ENCODE results near the gene ATP4B.

Gene ATP4B

GRCh38 chr13:113664751-113665596, 7.0 kb upstream of the ATP4B start:
- H3K27ac ChIP-seq (ENCODE audit: low read depth, low read length, poor library complexity, severe bottlenecking) = no peak overlapping the region
- H3F3A ChIP-seq (ENCODE audit: insufficient read depth, low read length) = no peaks in the 10 kb centered on the region
- H3K4me1 ChIP-seq (ENCODE audit: insufficient read depth, low read length, severe bottlenecking) = no peaks in the 10 kb centered on the region
- H3K27me3 ChIP-seq (ENCODE audit: insufficient read depth, low read length) = no peaks in the 10 kb centered on the region; the same call in 1 of the 2 replicates
- no peak overlapping the region for H3K9ac ChIP-seq (ENCODE audit: low read length)
- H3K9me3 ChIP-seq (ENCODE audit: low read length) = peaks cover 15% of the 10 kb centered on the region; the same call in 1 of the 2 replicates
- H2AFZ ChIP-seq (ENCODE audit: low read length) = no peak overlapping the region
- H3K4me2 ChIP-seq (ENCODE audit: low read length) = no peak overlapping the region
- H3K4me3 ChIP-seq (ENCODE audit: low read depth, low read length, poor library complexity, severe bottlenecking) = no peak overlapping the region
- H4K20me1 ChIP-seq (ENCODE audit: insufficient read depth, low read length) = no peaks in the 10 kb centered on the region
- TF ChIP-seq, protein P1, sequence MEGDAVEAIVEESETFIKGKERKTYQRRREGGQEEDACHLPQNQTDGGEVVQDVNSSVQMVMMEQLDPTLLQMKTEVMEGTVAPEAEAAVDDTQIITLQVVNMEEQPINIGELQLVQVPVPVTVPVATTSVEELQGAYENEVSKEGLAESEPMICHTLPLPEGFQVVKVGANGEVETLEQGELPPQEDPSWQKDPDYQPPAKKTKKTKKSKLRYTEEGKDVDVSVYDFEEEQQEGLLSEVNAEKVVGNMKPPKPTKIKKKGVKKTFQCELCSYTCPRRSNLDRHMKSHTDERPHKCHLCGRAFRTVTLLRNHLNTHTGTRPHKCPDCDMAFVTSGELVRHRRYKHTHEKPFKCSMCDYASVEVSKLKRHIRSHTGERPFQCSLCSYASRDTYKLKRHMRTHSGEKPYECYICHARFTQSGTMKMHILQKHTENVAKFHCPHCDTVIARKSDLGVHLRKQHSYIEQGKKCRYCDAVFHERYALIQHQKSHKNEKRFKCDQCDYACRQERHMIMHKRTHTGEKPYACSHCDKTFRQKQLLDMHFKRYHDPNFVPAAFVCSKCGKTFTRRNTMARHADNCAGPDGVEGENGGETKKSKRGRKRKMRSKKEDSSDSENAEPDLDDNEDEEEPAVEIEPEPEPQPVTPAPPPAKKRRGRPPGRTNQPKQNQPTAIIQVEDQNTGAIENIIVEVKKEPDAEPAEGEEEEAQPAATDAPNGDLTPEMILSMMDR (IDR thresholded peaks at IDR 0.05; ENCODE audit: low read length) = no peak
- TF ChIP-seq EZH2 (IDR thresholded peaks at IDR 0.05; ENCODE audit: borderline replicate concordance, low read length) = no peak
- H3K79me2 ChIP-seq (ENCODE audit: insufficient read depth, low read length) = no peaks in the 10 kb centered on the region
- H3K36me3 ChIP-seq (ENCODE audit: insufficient read depth, low read length) = no peaks in the 10 kb centered on the region
- H3K9me2 ChIP-seq (ENCODE audit: low read depth, low read length) = no peaks in the 10 kb centered on the region

- Histone ChIP-seq H3K4me1 (ENCODE audit: insufficient read depth, low read length, severe bottlenecking) (no peaks in the 10 kb centered on the region), H2AFZ (ENCODE audit: low read length) (no peak overlapping the region), H3K9me2 (ENCODE audit: low read depth, low read length) (no peaks in the 10 kb centered on the region), H3F3A (ENCODE audit: insufficient read depth, low read length) (no peaks in the 10 kb centered on the region), H3K9me3 (ENCODE audit: low read length) (peaks cover 15% of the 10 kb centered on the region; the same call in 1 of the 2 replicates), H3K4me3 (ENCODE audit: low read depth, low read length, poor library complexity, severe bottlenecking) (no peak overlapping the region), H3K27me3 (ENCODE audit: insufficient read depth, low read length) (no peaks in the 10 kb centered on the region; the same call in 1 of the 2 replicates), H3K27ac (ENCODE audit: low read depth, low read length, poor library complexity, severe bottlenecking) (no peak overlapping the region), H3K4me2 (ENCODE audit: low read length) (no peak overlapping the region), H3K9ac (ENCODE audit: low read length) (no peak overlapping the region), H3K36me3 (ENCODE audit: insufficient read depth, low read length) (no peaks in the 10 kb centered on the region), H4K20me1 (ENCODE audit: insufficient read depth, low read length) (no peaks in the 10 kb centered on the region), H3K79me2 (ENCODE audit: insufficient read depth, low read length) (no peaks in the 10 kb centered on the region)
- TF ChIP-seq EZH2 (IDR thresholded peaks at IDR 0.05; ENCODE audit: borderline replicate concordance, low read length) = no peak
- TF ChIP-seq, protein P1 (IDR thresholded peaks at IDR 0.05; ENCODE audit: low read length) = no peak
These were observed 5.9 kb upstream of the ATP4B start for GRCh38 chr13:113663934-113664333.

DNA sequence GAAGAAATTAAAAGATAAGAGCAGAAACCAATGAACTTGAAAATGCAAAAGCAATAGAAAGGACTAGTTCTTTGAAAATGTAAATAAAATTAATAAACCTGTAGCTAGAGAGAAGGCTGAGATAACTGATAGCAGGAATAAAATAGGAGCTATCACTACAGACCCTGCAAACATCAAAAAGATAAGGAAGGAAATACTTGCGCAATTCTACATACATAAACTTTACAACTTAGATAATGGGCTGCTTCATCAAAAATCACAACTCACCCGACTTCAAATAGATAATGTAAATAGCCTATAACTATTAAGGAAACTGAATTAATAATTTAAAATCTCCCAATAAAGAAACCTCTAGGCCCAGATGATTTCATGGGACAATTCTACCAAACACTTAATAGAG, 3.5 kb upstream of the ATP4B start:
- Histone ChIP-seq H3K36me3 (ENCODE audit: insufficient read depth, low read length) (no peaks in the 10 kb centered on the region), H3K9me3 (ENCODE audit: low read length) (peaks cover 15% of the 10 kb centered on the region; the same call in 1 of the 2 replicates), H3K9ac (ENCODE audit: low read length) (no peak overlapping the region), H3K4me3 (ENCODE audit: low read depth, low read length, poor library complexity, severe bottlenecking) (no peak overlapping the region), H3K27me3 (ENCODE audit: insufficient read depth, low read length) (peaks cover 3% of the 10 kb centered on the region; the same call in 1 of the 2 replicates), H4K20me1 (ENCODE audit: insufficient read depth, low read length) (no peaks in the 10 kb centered on the region), H3K27ac (ENCODE audit: low read depth, low read length, poor library complexity, severe bottlenecking) (no peak overlapping the region), H3K4me1 (ENCODE audit: insufficient read depth, low read length, severe bottlenecking) (no peaks in the 10 kb centered on the region), H2AFZ (ENCODE audit: low read length) (no peak overlapping the region), H3K9me2 (ENCODE audit: low read depth, low read length) (no peaks in the 10 kb centered on the region), H3K4me2 (ENCODE audit: low read length) (no peak overlapping the region), H3F3A (ENCODE audit: insufficient read depth, low read length) (no peaks in the 10 kb centered on the region), H3K79me2 (ENCODE audit: insufficient read depth, low read length) (no peaks in the 10 kb centered on the region)
- no peak for TF ChIP-seq EZH2 (IDR thresholded peaks at IDR 0.05; ENCODE audit: borderline replicate concordance, low read length)
- TF ChIP-seq, protein P1 (IDR thresholded peaks at IDR 0.05; ENCODE audit: low read length) = no peak
